ENCODE measurements around the gene SLC25A28.
"Not testable (repeated sequence)": the region's sequence is repeated elsewhere in the genome, so short reads cannot be mapped to it uniquely, and the experiment has no call there.

Gene SLC25A28

DNA sequence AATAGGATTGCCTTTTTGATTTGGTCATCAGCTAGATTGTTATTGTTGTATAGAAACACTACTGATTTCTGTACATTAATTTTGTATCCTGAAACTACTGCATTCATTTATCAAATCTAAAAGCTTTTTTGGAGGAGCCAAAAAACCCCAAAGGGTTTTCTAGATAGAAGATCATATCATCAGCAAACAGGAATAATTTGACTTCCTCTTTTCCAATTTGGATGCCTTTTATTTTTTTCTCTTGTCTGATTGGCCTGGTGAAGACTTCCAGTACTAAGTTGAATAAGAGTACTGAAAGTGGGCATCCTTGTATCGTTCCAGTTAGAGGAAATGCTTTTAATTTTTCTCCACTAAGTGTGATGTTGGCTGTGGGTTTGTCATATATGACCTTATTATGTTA, 28.5 kb upstream of the SLC25A28 start:
- Mint-ChIP-seq H3K4me3 (no peak overlapping the region), H3K27me3 (peaks cover 15% of the 10 kb centered on the region), H3K4me1 (no peaks in the 10 kb centered on the region), H3K27ac (no peak overlapping the region), H3K9me3 (peaks cover 1% of the 10 kb centered on the region), H3K36me3 (no peaks in the 10 kb centered on the region)
- DNase-seq (ENCODE audit: low spot score in 2 of 2) (no peak), ATAC-seq (ENCODE audit: low read depth) (no peak)

DNA sequence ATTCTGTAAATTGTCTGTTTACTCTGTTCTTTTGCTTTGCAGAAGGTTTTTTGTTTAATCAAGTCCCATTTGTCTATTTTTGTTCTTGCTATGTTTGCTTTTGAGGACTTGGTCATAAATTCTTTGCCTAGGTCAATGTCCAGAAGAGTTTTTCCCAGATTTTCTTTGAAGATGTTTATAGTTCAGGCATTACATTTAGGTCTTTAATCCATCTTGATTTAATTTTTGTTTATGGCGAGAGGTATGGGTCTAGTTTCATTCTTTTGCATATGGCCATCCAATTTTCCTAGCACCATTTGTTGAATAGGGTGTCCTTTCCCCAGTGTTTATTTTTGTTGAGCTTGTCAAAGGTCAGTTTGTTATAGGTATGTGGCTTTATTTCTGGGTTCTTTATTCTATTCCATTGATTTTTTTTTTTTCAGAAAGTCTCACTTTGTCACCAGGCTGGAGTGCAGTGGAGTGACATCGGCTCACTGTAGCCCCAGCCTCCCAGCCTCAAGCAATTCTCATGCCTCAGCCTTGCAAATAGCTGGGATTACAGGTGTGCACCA, 27.4 kb upstream of the SLC25A28 start:
- Mint-ChIP-seq H3K36me3 (no peaks in the 10 kb centered on the region), H3K27ac (no peak overlapping the region), H3K4me1 (no peaks in the 10 kb centered on the region), H3K9me3 (peaks cover 1% of the 10 kb centered on the region), H3K4me3 (no peak overlapping the region), H3K27me3 (peaks cover 13% of the 10 kb centered on the region)
- DNase-seq (ENCODE audit: low spot score in 2 of 2): no peak
- ATAC-seq (ENCODE audit: low read depth): no peak

GRCh38 chr10:99633832-99634231, 13.6 kb upstream of the SLC25A28 start:
- H3K27me3 Mint-ChIP-seq: peaks cover 14% of the 10 kb centered on the region

GRCh38 chr10:99631496-99631895, 11.3 kb upstream of the SLC25A28 start:
- Mint-ChIP-seq H3K27me3 (peaks cover 14% of the 10 kb centered on the region), H3K36me3 (no peaks in the 10 kb centered on the region), H3K4me3 (no peak overlapping the region), H3K4me1 (no peaks in the 10 kb centered on the region), H3K9me3 (no peaks in the 10 kb centered on the region), H3K27ac (no peak overlapping the region)
- ATAC-seq (ENCODE audit: low read depth) (no peak), DNase-seq (ENCODE audit: low spot score in 2 of 2) (no peak)

More at GRCh38 chr10:99633832-99634231, 13.6 kb upstream of the SLC25A28 start:
- ATAC-seq (ENCODE audit: low read depth) (no peak), DNase-seq (ENCODE audit: low spot score in 2 of 2) (no peak)
- no peaks in the 10 kb centered on the region for H3K4me1 Mint-ChIP-seq
- H3K4me3 Mint-ChIP-seq: no peak overlapping the region
- no peaks in the 10 kb centered on the region for H3K9me3 Mint-ChIP-seq
- no peak overlapping the region for H3K27ac Mint-ChIP-seq
- no peaks in the 10 kb centered on the region for H3K36me3 Mint-ChIP-seq

GRCh38 chr10:99630991-99631390, 10.8 kb upstream of the SLC25A28 start:
- Mint-ChIP-seq H3K36me3 (no peaks in the 10 kb centered on the region), H3K27ac (no peak overlapping the region), H3K27me3 (peaks cover 14% of the 10 kb centered on the region), H3K9me3 (no peaks in the 10 kb centered on the region), H3K4me1 (no peaks in the 10 kb centered on the region), H3K4me3 (no peak overlapping the region)
- no peak for DNase-seq (ENCODE audit: low spot score in 2 of 2)
- ATAC-seq (ENCODE audit: low read depth): no peak

DNA sequence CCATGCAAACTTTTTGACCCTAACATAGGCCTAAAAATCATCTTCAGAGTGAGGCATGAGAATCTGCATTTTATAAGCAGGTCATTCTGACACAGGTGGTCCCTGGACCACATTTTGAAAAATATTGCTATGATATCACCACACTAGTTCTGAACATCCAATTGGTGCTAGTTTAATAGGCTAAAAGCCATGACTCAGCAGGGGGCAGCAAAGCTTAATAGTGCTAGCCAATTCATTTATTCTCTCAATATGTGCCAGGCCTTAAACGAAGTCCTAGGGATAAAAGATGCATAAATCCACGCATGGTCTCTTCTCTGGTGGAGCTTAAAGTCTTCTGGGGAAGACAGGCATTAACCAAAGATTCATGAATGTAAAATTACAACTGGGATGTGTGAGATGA, 10.2 kb upstream of the SLC25A28 start:
- DNase-seq (ENCODE audit: low spot score in 2 of 2): no peak
- Mint-ChIP-seq H3K27ac (no peak overlapping the region), H3K27me3 (peaks cover 14% of the 10 kb centered on the region), H3K36me3 (no peaks in the 10 kb centered on the region), H3K4me1 (no peaks in the 10 kb centered on the region), H3K4me3 (no peak overlapping the region), H3K9me3 (no peaks in the 10 kb centered on the region)
- ATAC-seq (ENCODE audit: low read depth): no peak

GRCh38 chr10:99629625-99629978, 9.4 kb upstream of the SLC25A28 start:
- no peak overlapping the region for H3K27ac Mint-ChIP-seq
- H3K4me1 Mint-ChIP-seq: no peaks in the 10 kb centered on the region
- H3K36me3 Mint-ChIP-seq: no peaks in the 10 kb centered on the region
- DNase-seq (ENCODE audit: low spot score in 2 of 2) (no peak), ATAC-seq (ENCODE audit: low read depth) (no peak)
- H3K4me3 Mint-ChIP-seq: no peak overlapping the region
- no peaks in the 10 kb centered on the region for H3K9me3 Mint-ChIP-seq
- H3K27me3 Mint-ChIP-seq: peaks cover 14% of the 10 kb centered on the region

DNA sequence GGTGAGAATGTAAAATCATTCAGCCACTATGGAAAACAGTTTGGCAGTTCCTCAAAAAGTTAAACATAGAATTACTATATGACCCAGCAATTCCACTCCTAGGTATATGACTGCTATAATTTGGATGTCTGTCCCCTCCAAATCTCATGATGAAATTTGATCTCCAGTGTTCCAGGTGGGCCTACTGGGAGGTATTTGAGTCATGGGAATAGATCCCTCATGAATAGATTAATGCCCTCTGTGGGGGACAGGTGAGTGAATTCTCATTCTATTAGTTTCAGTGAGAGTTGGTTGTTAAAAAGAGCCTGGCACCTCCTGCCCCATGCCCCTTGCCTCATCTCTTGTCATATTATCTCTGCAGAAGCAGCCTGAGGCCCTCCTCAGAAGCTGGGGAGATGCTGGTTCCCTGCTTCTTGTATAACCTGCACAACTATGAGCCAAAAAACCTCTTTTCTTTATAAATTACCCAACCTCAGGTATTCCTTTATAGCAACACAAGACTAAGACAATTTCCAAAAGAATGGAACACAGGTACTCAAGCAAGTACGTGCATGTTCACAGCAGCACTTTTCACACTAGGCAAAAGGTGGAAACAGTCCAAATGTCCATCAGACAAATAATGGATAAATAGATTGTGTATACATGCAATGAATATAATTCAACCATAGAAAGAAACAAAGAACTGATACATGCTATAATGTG, 8.8 kb upstream of the SLC25A28 start:
- Mint-ChIP-seq H3K4me1 (peaks cover 1% of the 10 kb centered on the region), H3K27ac (no peak overlapping the region), H3K27me3 (peaks cover 13% of the 10 kb centered on the region), H3K4me3 (no peak overlapping the region), H3K36me3 (no peaks in the 10 kb centered on the region), H3K9me3 (no peaks in the 10 kb centered on the region)
- DNase-seq (ENCODE audit: low spot score in 2 of 2) (no peak), ATAC-seq (ENCODE audit: low read depth) (no peak)

- ATAC-seq (ENCODE audit: low read depth); H3K27ac Mint-ChIP-seq; H3K27me3 Mint-ChIP-seq; H3K36me3 Mint-ChIP-seq; H3K4me3 Mint-ChIP-seq; DNase-seq (ENCODE audit: low spot score in 2 of 2); H3K9me3 Mint-ChIP-seq: not testable (repeated sequence)
- peaks cover 14% of the 10 kb centered on the region for H3K4me1 Mint-ChIP-seq
Observed at GRCh38 chr10:99625124-99625523, 4.9 kb upstream of the SLC25A28 start.

DNA sequence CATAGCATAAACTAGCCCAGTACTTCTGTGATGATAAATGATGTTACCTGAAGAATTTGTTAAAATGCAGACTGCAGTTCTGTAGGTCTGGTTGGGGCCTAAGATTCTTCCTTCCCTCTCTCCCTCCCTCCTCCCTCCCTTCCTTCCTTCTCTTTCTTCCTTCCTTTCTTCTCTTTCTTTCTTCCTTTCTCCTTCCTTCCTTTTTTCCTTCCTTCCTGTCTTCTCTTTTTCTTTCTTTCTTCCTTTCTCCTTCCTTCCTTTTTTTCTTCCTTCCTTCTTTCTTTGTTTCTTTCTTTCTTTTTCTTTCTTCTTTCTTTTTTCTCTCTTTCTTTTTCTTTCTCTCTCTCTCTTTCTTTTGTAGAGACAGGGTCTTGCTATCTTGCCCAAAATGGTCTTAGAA, 3.7 kb upstream of the SLC25A28 start:
- no peak for DNase-seq (ENCODE audit: low spot score in 2 of 2)
- H3K36me3 Mint-ChIP-seq: no peaks in the 10 kb centered on the region
- no peak overlapping the region for H3K4me3 Mint-ChIP-seq
- no peak overlapping the region for H3K27ac Mint-ChIP-seq
- H3K27me3 Mint-ChIP-seq: no peaks in the 10 kb centered on the region
- no peak for ATAC-seq (ENCODE audit: low read depth)
- no peaks in the 10 kb centered on the region for H3K9me3 Mint-ChIP-seq
- peaks cover 18% of the 10 kb centered on the region for H3K4me1 Mint-ChIP-seq

GRCh38 chr10:99621454-99622251, 1.4 kb upstream of the SLC25A28 start:
- no peaks in the 10 kb centered on the region for H3K36me3 Mint-ChIP-seq
- H3K27ac Mint-ChIP-seq: peak overlapping the region; percentile 81
- H3K4me3 Mint-ChIP-seq: peak overlapping the region; percentile 81
- peaks cover 28% of the 10 kb centered on the region for H3K4me1 Mint-ChIP-seq
- no peak for DNase-seq (ENCODE audit: low spot score in 2 of 2)
- no peak for ATAC-seq (ENCODE audit: low read depth)
- no peaks in the 10 kb centered on the region for H3K27me3 Mint-ChIP-seq
- no peaks in the 10 kb centered on the region for H3K9me3 Mint-ChIP-seq

- no peaks in the 10 kb centered on the region for H3K9me3 Mint-ChIP-seq
- DNase-seq (ENCODE audit: low spot score in 2 of 2) (peak; percentile 55 to 76), ATAC-seq (ENCODE audit: low read depth) (peak; percentile 77)
- no peaks in the 10 kb centered on the region for H3K27me3 Mint-ChIP-seq
- peaks cover 28% of the 10 kb centered on the region for H3K4me1 Mint-ChIP-seq
- H3K36me3 Mint-ChIP-seq: no peaks in the 10 kb centered on the region
- H3K27ac Mint-ChIP-seq: peak overlapping the region; percentile 81
- H3K4me3 Mint-ChIP-seq: peak overlapping the region; percentile 81
Observed at GRCh38 chr10:99620711-99621453, 643 bp upstream of the SLC25A28 start.

GRCh38 chr10:99619090-99619800, 994 bp downstream of the SLC25A28 start:
- ATAC-seq (ENCODE audit: low read depth): peak; percentile 14
- no peaks in the 10 kb centered on the region for H3K9me3 Mint-ChIP-seq
- H3K4me3 Mint-ChIP-seq: peak overlapping the region; percentile 63
- peak; percentile 18 to 53 for DNase-seq (ENCODE audit: low spot score in 2 of 2)
- H3K27ac Mint-ChIP-seq: peak overlapping the region; percentile 83
- peaks cover 33% of the 10 kb centered on the region for H3K4me1 Mint-ChIP-seq
- no peaks in the 10 kb centered on the region for H3K27me3 Mint-ChIP-seq
- H3K36me3 Mint-ChIP-seq: peaks cover 5% of the 10 kb centered on the region
